C4-2B (cell line): ENCODE data around the gene TLE5.

ENCODE experiments used
- H3K27ac ChIP-seq: fragments of 450-650 bp; 2 replicates; pipeline ENCODE4 v1.5.1; 2017
- ZFX ChIP-seq: fragments of 450-650 bp; IDR thresholded peaks from 2 replicates; pipeline ENCODE4 v1.6.1; 2017
- TF ChIP-seq, protein P1 (sequence below): fragments of 450-650 bp; conservative IDR thresholded peaks from 2 replicates; pipeline ENCODE4 v1.5.1; 2017; ENCODE audit warnings: mild to moderate bottlenecking

Gene TLE5

DNA sequence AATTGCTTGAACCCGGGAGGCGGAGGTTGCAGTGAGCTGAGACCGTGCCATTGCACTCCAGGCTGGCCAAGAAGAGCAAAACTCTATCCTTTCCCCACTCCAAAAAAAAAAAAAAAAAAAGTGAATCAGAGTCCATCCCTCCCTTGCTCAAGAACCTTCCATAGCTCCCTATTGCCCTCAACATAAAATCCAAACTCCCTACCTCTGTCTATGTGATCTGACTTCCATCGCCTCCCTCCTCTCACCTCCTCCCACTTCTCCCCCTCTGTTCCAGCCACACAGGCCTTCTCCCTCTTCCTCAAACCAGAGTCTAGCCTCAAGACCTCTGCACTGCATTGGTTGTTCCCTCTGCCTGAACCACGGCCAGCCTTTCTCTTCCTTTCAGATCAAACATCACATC lies 23.2 kb downstream of the TLE5 start:
- TF ChIP-seq ZFX, result no peak
- TF ChIP-seq, protein P1, sequence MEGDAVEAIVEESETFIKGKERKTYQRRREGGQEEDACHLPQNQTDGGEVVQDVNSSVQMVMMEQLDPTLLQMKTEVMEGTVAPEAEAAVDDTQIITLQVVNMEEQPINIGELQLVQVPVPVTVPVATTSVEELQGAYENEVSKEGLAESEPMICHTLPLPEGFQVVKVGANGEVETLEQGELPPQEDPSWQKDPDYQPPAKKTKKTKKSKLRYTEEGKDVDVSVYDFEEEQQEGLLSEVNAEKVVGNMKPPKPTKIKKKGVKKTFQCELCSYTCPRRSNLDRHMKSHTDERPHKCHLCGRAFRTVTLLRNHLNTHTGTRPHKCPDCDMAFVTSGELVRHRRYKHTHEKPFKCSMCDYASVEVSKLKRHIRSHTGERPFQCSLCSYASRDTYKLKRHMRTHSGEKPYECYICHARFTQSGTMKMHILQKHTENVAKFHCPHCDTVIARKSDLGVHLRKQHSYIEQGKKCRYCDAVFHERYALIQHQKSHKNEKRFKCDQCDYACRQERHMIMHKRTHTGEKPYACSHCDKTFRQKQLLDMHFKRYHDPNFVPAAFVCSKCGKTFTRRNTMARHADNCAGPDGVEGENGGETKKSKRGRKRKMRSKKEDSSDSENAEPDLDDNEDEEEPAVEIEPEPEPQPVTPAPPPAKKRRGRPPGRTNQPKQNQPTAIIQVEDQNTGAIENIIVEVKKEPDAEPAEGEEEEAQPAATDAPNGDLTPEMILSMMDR, result no peak
- no peak overlapping the region for H3K27ac ChIP-seq

DNA sequence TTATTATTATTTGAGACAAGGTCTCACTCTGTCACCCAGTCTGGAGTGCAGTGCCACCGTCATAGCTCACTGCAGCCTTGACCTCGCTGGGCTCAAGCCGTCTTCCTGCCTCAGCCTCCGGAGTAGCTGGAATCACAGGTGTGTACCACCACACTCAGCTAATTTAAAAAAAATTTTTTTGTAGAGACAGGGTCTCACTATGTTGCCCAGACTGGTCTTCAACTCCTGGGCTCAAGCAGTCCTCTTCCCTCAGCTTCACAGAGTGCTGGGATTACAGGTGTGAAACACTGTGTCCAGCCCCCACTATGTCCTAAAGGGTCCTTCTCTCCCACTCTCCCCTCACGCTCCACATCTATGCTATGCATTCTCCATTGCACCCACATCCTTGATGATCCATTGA lies 24.1 kb downstream of the TLE5 start:
- H3K27ac ChIP-seq, result no peak overlapping the region
- no peak for TF ChIP-seq ZFX
- TF ChIP-seq, protein P1, result no peak

DNA sequence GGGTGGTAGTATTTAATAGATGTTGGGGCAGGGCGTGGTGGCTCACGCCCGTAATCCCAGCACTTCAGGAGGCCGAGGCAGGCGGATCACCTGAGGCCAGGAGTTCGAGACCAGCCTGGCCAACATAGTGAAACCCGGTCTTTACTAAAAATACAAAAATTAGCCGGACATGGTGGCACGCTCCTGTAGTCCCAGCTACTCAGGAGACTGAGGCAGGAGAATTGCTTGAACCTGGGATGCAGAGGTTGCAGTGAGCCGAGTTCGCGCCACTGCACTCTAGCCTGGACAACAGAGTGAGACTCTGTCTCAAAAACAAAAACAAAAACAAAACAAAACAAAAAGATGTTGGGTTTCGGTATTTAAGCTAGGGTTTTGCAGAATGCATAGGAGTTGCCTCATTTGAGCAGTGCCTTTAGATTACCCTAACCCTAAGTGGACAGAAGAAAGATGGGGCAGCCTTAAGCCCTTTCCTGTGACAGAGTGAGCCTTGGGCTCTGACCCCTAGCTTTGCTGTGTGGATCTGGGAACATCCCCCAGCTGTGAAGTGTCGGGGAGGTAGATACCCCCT lies 25.2 kb downstream of the TLE5 start:
- H3K27ac ChIP-seq, result peak overlapping the region; percentile 87

DNA sequence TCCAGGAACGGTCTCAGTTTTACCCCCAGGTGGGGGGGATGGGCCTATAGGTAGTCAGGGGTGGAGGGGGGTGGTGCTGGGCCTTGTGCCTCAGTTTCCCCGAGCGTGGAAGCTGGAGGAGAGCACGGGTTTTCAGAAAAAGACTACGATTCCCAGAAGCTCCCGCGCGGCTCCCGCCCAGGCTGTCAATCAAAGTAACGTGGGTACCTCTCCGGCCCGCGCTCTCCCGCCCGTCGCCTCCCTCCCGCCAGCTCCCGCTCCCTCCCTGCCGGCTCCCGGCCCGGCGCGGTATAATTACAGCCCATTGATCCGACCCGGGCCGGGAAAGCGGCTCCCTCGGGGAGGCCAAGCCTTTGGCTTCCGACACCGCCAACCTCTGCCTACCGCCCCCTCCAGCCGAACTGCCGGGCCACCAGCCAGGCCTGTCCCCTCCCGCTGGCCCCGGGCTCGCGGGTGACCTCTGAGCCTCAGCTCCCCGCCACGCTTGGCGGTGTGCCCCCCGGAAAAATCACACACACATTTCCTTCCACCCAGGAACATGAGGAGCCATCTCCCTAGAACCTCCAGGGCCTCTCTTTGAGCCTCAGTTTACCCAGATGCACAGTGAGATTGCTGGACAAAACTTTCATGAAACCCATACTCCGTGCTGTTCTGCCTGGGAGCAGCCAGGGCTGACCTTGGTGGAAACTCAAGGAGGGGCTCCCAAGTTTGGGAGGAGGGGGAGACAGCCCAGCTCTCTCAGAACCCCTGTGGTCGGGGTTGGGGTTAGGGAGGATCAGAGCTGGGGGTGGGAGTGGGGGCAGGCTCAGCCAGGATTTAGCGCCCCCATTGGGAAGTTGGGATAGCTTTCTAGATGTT lies 25.9 kb downstream of the TLE5 start:
- TF ChIP-seq, protein P1, result no peak
- peak; percentile 39; the same call in 1 of the 2 replicates for TF ChIP-seq ZFX
- peak overlapping the region; percentile 87 for H3K27ac ChIP-seq

DNA sequence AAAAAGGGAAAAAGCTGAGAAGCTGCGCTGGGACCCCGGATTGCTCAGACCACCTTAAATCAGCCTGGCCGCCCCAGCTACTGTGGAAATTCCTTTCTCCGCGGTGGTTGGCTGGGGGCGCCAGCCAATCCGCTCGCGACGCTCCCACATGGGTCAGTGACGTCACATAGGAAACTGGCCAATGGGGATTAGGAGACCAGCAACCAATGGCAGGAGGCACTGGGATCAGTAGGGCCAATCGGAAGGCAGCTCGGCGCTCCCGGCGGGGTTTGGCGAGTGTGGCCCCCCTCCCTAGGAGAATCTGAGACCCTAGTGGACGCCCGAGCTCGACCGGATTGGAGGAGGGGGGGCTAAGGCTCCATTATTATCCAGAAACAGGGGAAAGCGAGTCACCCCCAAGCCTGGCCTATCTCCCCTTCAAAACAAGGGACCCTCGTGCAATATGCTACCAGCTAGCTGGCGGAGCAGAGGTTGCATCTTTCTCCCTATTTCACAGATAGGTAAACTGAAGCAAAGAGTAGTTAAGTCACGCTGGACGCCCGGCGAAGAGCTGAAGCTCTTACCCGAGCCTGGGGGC lies 26.7 kb downstream of the TLE5 start:
- peak overlapping the region; percentile 87 for H3K27ac ChIP-seq
- TF ChIP-seq, protein P1, result no peak
- no peak for TF ChIP-seq ZFX

DNA sequence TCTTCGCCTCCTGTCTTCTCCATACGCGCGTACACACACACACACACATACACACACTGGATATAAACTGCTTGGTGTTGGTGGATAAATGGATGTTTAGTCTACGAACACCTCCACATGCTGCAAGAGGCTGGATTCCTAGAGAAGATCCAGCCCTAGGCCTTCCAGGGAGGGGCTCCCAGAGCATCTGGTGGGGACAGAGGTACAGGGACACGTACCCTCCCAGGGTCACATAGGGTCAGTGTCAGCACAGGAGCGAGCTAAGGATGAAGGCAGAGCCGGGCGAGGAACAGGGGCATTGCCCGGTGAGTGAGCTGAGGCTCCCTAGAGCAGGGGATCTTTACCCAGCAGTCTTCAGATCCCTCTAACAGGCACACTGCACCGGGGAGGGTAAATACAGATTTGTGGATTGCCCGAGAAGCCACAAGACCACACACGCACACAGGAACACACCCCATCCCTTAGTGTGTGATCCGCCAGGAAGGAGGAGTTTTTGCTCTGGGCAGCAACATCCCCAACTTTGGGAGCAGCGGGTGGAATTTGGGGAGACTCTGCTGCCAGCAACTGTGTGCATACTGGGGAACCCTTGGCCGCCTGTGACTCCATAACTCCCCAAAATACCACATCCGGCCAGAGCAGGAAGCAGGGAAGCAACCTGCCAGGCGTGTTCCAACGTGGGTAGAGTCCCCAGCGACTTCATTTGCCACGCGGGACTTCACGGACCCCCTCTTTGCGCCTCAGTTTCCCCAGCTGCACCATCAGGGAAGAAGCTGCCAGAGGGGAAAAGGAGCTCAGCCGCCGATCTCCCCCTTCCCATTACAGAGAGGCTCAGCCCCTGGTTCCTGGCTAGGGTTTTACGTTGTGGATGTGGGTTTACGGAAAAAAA lies 27.4 kb downstream of the TLE5 start:
- TF ChIP-seq, protein P1, result no peak
- no peak for TF ChIP-seq ZFX

DNA sequence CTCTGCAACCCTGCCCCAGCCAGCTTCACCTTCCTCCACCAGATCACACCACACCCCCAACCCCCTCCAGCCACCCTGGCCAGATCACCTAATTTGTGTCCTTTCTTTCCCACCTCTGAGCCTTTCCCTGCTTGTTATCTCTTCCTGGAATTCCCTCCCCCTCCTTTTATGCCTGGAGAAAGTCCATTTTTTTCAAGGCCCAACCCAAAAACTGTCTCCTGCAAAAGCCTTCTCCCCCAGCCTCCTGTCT lies 28.0 kb downstream of the TLE5 start:
- no peak overlapping the region; the same call in 1 of the 2 replicates for H3K27ac ChIP-seq
- TF ChIP-seq, protein P1, result no peak
- no peak for TF ChIP-seq ZFX

More for the DNA sequence above, 27.4 kb downstream of the TLE5 start:
- peak overlapping the region; percentile 87 for H3K27ac ChIP-seq
